DND-41 (cell line): ENCODE measurements around the gene PPP6C.
A peak's percentile ranks its signal among the peaks of the same experiment; 100 is the strongest.
"Not testable (repeated sequence)": the region's sequence is repeated elsewhere in the genome, so short reads cannot be mapped to it uniquely, and the experiment has no call there.

Experiments
- ATAC-seq: fragments of 200-7000 bp; cut with Tn5 transposase; 3 replicates; pipeline ENCODE4 v1.9.1; 2021; ENCODE audit warnings: low read depth; ENCODE audit not compliant: insufficient read depth
- DNase-seq: peaks from one replicate; pipeline ENCODE4 v3.0.0-alpha.2; 2020
- H2AFZ ChIP-seq: 2 replicates; pipeline ENCODE4 v1.6.0; 2012; ENCODE audit warnings: low read depth, low read length
- H3K27ac ChIP-seq: 2 replicates; pipeline ENCODE4 v1.5.1; 2012; ENCODE audit warnings: low read length, inconsistent platforms
- H3K27me3 ChIP-seq: fragments of 200-600 bp; sonication (generic); 2 replicates; pipeline ENCODE4 v1.6.0; 2012; ENCODE audit warnings: low read length, mild to moderate bottlenecking, inconsistent platforms; ENCODE audit not compliant: insufficient read depth, poor library complexity
- H3K36me3 ChIP-seq: 2 replicates; pipeline ENCODE4 v1.5.1; 2012; ENCODE audit warnings: low read length, inconsistent platforms; ENCODE audit not compliant: insufficient read depth
- H3K4me1 ChIP-seq: 2 replicates; pipeline ENCODE4 v1.5.1; 2012; ENCODE audit warnings: mild to moderate bottlenecking, low read length; ENCODE audit not compliant: insufficient read depth
- H3K4me2 ChIP-seq: 2 replicates; pipeline ENCODE4 v1.6.0; 2012; ENCODE audit warnings: mild to moderate bottlenecking, moderate library complexity, low read length, inconsistent platforms; ENCODE audit not compliant: insufficient read depth
- H3K4me3 ChIP-seq, 2 experiments: fragments of 200-600 bp in 1 of 2; shearing (Covaris generic) in 1 of 2; 2 replicates each; pipeline ENCODE4 v1.5.1; 2012 to 2016; ENCODE audit warnings: inconsistent platforms in 2 of 2, low read length in 2 of 2, mild to moderate bottlenecking in 2 of 2, low read depth in 1 of 2, moderate library complexity in 1 of 2
- H3K79me2 ChIP-seq: 2 replicates; pipeline ENCODE4 v1.6.0; 2012; ENCODE audit warnings: low read length, inconsistent platforms; ENCODE audit not compliant: insufficient read depth
- H3K9ac ChIP-seq: 2 replicates; pipeline ENCODE4 v1.6.0; 2012; ENCODE audit warnings: low read depth, mild to moderate bottlenecking, inconsistent platforms, low read length, moderate library complexity
- H3K9me3 ChIP-seq: 2 replicates; pipeline ENCODE4 v1.5.1; 2012; ENCODE audit warnings: low read length, moderate library complexity, mild to moderate bottlenecking, inconsistent platforms; ENCODE audit not compliant: insufficient read depth, severe bottlenecking
- H4K20me1 ChIP-seq: 2 replicates; pipeline ENCODE4 v1.6.0; 2012; ENCODE audit warnings: low read length; ENCODE audit not compliant: insufficient read depth
- EZH2 ChIP-seq: IDR thresholded peaks from 3 replicates; pipeline ENCODE4 v1.6.1; 2012; ENCODE audit warnings: borderline replicate concordance, low read depth, mild to moderate bottlenecking, moderate library complexity, low read length, inconsistent platforms; ENCODE audit not compliant: severe bottlenecking
- TF ChIP-seq, protein P1 (sequence below): IDR thresholded peaks from 2 replicates; pipeline ENCODE4 v1.5.1; 2012; ENCODE audit warnings: borderline replicate concordance, low read length, moderate library complexity, mild to moderate bottlenecking; ENCODE audit not compliant: poor library complexity, severe bottlenecking; ENCODE audit errors: extremely low read depth

PPP6C gene

DNA sequence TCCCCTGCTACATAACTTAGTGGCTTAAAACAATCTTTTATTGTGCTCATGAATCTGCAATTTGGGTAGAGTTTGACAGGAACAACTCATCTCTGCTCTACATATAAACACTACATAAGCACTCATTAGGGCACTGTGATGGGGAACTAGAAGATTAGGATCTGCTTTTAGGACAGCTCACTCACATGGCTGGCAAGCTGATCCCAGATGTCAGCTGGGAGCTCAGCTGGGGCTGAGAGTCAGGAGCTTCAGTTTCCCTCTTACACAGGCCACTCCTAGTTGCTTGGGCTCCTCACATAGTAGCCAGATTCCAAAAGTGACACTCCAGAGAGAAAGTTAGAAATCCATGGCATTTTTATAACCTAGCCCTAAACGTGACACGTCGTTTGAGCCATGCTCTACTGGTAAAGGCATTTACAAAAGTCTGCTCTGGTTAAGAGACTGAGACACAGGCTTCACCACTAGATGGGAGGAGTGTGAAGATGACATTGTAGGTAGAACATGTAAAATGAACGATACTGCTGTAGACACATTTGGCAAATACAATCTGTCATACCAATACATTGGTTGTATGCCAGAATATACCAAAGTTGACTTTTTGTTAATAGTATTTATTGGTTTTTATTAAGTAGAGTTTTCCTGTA lies 69.8 kb downstream of the PPP6C start:
- Histone ChIP-seq H3K4me3 (no peak overlapping the region), H4K20me1 (no peaks in the 10 kb centered on the region), H2AFZ (no peak overlapping the region), H3K79me2 (peaks cover 81% of the 10 kb centered on the region), H3K4me1 (peaks cover 61% of the 10 kb centered on the region), H3K27ac (peak overlapping the region; percentile 94), H3K36me3 (peaks cover 21% of the 10 kb centered on the region), H3K9ac (peak overlapping the region; percentile 61; the same call in 1 of the 2 replicates), H3K9me3 (no peaks in the 10 kb centered on the region), H3K4me2 (no peak overlapping the region), H3K27me3 (no peaks in the 10 kb centered on the region)
- peak; percentile 45 for ATAC-seq
- TF ChIP-seq, protein P1, sequence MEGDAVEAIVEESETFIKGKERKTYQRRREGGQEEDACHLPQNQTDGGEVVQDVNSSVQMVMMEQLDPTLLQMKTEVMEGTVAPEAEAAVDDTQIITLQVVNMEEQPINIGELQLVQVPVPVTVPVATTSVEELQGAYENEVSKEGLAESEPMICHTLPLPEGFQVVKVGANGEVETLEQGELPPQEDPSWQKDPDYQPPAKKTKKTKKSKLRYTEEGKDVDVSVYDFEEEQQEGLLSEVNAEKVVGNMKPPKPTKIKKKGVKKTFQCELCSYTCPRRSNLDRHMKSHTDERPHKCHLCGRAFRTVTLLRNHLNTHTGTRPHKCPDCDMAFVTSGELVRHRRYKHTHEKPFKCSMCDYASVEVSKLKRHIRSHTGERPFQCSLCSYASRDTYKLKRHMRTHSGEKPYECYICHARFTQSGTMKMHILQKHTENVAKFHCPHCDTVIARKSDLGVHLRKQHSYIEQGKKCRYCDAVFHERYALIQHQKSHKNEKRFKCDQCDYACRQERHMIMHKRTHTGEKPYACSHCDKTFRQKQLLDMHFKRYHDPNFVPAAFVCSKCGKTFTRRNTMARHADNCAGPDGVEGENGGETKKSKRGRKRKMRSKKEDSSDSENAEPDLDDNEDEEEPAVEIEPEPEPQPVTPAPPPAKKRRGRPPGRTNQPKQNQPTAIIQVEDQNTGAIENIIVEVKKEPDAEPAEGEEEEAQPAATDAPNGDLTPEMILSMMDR = peak; percentile 57
- TF ChIP-seq EZH2 = no peak
- peak; percentile 43 for DNase-seq

DNA sequence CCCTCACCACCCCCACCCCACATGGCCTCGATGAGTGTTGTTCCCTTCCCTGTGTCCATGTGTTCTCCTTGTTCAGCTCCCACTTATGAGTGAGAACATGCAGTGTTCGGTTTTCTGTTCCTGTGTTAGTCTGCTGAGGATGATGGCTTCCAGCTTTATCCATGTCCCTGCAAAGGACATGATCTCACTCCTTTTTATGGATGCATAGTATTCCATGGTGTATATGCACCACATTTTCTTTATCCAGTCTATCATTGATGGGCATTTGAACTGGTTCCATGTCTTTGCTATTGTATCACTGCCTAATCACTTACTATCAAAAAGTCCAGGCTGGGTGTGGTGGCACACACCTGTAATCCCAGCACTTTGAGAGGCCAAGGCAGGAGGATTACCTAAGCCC lies 70.9 kb downstream of the PPP6C start:
- Histone ChIP-seq H3K36me3 (peaks cover 23% of the 10 kb centered on the region), H3K4me1 (peaks cover 50% of the 10 kb centered on the region), H3K79me2 (peaks cover 80% of the 10 kb centered on the region), H3K27ac (peak overlapping the region; percentile 57)
- H3K9ac ChIP-seq, H3K4me3 ChIP-seq, DNase-seq, H3K9me3 ChIP-seq, H3K4me2 ChIP-seq, H4K20me1 ChIP-seq, ATAC-seq, H2AFZ ChIP-seq, H3K27me3 ChIP-seq: not testable (repeated sequence)

DNA sequence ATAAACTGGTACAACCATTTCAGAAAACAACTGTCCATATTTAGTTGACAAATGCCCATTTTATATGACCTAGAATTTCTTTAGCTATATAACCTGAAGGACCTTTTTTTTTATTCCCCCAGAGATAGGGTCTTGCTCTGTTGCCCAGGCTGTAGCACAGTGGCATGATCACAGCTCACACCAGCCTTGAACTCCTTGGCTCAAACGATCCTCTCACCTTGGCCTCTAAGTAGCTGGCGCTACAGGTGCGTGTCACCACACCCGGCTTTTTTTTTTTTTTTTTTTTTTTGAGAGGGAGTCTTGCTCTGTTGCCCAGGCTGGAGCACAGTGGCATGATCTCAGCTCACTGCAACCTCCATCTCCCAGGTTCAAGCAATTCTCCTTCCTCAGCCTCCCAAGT lies 75.1 kb downstream of the PPP6C start:
- not testable (repeated sequence) for H3K27me3 ChIP-seq, H3K9ac ChIP-seq, H3K27ac ChIP-seq, H4K20me1 ChIP-seq, H3K4me3 ChIP-seq, H3K4me2 ChIP-seq, H2AFZ ChIP-seq, DNase-seq, ATAC-seq
- Histone ChIP-seq H3K79me2 (peaks cover 86% of the 10 kb centered on the region), H3K36me3 (peaks cover 39% of the 10 kb centered on the region), H3K9me3 (peaks cover 15% of the 10 kb centered on the region), H3K4me1 (peaks cover 11% of the 10 kb centered on the region)

DNA sequence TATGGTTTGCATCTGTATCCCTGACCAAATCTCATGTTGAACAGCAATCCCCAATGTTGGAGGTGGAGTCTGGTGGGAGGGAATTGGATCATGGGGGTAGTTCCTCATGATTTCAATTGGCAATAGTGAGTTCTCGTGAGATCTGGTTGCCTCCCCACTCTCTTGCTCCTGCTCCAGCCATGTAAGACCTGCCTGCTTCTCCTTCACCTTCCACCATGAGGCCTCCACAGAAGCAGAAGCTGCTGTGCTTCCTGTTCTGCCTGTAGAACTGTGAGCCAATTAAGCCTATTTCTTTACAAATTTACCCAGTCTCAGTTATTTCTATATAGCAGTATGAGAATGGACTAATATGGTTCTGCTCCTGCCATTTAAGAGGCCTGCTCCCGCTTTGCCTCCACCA lies 79.1 kb downstream of the PPP6C start:
- Histone ChIP-seq H3K27ac (0 out of 2 replicates have a peak overlapping the region, but pooled peaks have one; percentile 26), H3K79me2 (peaks cover 77% of the 10 kb centered on the region), H3K27me3 (no peaks in the 10 kb centered on the region), H3K4me2 (no peak overlapping the region), H2AFZ (no peak overlapping the region), H3K4me3 (no peak overlapping the region), H3K9ac (no peak overlapping the region), H3K36me3 (peaks cover 27% of the 10 kb centered on the region), H3K4me1 (no peaks in the 10 kb centered on the region), H4K20me1 (no peaks in the 10 kb centered on the region), H3K9me3 (peaks cover 15% of the 10 kb centered on the region)
- ATAC-seq = no peak
- no peak for TF ChIP-seq EZH2
- TF ChIP-seq, protein P1 = no peak
- no peak for DNase-seq

DNA sequence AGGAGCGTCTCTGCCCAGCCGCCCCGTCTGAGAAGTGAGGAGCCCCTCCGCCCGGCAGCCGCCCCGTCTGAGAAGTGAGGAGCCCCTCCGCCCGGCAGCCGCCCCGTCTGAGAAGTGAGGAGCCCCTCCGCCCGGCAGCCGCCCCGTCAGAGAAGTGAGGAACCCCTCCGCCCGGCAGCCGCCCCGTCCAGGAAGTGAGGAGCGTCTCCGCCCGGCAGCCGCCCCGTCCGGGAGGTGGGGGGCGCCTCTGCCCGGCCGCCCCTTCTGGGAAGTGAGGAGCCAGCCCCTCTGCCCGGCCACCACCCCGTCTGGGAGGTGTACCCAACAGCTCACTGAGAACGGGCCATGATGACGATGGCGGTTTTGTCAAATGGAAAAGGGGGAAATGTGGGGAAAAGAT lies 81.1 kb downstream of the PPP6C start:
- not testable (repeated sequence) for H3K27me3 ChIP-seq, H3K4me1 ChIP-seq, H3K4me2 ChIP-seq, H2AFZ ChIP-seq, H3K27ac ChIP-seq, H3K9ac ChIP-seq, DNase-seq, H3K4me3 ChIP-seq, H4K20me1 ChIP-seq, ATAC-seq
- Histone ChIP-seq H3K9me3 (peaks cover 15% of the 10 kb centered on the region), H3K79me2 (peaks cover 80% of the 10 kb centered on the region), H3K36me3 (peaks cover 18% of the 10 kb centered on the region)
